ENCODE measurements around the gene ABTB1.
"Not testable (repeated sequence)": the region's sequence is repeated elsewhere in the genome, so short reads cannot be mapped to it uniquely, and the experiment has no call there.

The ABTB1 gene

DNA sequence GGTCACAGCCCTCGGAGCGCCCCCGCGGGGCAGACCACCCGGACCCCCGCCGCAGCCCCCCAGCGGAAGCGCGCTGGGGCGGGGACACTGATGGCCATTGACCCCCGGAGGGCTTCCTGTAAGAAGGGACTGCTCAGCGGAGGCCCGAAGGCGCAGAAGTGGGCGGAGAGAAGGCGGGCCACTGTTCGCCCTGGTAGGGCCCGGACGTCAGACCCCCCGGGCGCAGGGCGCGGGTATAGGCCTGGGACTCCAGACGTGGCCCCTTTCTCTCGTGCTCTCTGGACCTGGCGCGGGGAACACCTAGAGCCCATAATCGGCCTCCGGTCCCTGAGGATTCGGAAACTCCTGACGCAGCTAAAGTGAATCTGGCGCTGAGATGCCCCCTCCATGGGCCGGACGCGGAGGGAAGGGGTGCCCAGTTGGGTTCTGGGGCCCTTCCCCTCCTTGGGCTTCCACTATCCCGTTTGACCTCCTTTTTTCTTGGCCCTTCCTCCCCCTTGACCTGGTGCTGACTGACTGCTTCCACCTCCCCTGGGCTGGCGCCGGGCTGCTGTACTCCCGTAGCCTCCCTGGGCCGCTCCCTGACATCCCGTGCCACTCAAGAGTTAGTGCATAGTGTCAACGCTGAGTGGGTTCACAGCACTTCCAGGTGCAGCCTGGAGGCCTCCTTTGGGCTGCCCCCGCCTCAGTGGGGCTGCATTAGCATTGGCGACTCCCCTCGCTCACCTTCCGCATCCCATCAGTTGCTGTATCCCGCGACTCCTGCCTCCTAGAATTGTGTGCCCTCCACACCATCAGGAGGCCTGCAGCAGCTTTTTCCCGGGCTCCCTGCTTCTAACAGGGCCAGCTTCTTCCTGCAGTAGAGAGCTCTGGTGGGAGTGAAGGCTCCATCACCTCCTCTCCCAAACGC is 694 bp downstream of the ABTB1 start:
- peak; percentile 48 for DNase-seq

- DNase-seq = no peak
These were observed 1.5 kb downstream of the ABTB1 start for GRCh38 chr3:127674101-127674721.

DNA sequence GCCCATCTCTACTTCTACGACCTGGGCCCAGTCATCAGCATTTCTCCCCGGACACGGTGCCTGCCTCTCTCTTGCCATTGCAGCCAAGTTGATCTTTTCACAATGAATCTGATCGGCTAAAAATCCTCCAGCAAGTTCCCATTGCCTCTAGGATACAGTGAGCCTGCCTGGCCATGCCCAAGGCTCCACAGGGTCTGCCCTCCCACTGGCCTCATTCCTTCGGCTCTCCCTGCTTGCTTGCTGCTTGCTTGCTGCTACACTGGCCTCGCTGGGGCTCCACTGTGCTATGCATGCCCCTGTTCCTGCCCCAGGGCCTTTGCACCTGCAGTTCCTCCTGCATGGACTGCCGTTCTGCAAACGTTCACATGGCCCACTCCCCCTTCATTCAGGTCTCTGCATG is 2.0 kb downstream of the ABTB1 start:
- no peak for DNase-seq

GRCh38 chr3:127675651-127676391 is 3.1 kb downstream of the ABTB1 start:
- DNase-seq = no peak

DNA sequence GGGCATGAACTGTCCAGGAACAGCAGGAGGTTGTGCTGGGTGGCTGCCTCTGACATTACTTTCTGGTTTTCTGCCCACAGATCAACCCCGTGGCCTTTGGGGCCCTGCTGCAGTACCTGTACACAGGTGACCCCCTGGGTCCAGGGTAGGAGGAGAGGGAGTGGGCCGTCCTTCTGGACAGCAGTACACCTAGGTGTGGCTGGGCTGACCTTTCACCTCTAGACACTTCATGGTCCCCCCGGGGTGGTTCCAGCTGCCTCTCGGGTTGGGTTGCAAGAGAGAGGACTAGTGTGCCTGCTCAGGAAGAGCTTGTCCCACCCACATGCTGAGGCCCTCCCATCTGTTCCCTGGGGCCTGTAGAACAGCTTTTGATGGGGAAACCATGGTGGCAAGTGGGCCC is 3.7 kb downstream of the ABTB1 start:
- no peak for DNase-seq

DNA sequence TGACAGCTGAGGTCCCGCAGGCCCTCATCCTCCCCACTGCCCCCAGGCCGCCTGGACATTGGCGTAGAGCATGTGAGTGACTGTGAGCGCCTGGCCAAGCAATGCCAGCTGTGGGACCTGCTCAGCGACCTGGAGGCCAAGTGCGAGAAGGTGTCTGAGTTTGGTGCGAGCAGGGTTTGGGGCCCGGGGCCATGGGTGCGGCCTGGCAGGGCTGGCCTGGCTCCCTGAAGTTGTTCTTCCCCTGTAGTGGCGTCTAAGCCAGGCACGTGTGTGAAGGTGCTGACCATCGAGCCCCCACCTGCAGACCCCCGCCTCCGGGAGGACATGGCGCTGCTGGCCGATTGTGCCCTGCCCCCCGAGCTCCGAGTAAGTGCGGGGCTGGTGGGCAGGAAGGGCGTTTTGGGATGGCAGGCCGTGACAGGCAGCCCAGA is 4.2 kb downstream of the ABTB1 start:
- DNase-seq = no peak

DNA sequence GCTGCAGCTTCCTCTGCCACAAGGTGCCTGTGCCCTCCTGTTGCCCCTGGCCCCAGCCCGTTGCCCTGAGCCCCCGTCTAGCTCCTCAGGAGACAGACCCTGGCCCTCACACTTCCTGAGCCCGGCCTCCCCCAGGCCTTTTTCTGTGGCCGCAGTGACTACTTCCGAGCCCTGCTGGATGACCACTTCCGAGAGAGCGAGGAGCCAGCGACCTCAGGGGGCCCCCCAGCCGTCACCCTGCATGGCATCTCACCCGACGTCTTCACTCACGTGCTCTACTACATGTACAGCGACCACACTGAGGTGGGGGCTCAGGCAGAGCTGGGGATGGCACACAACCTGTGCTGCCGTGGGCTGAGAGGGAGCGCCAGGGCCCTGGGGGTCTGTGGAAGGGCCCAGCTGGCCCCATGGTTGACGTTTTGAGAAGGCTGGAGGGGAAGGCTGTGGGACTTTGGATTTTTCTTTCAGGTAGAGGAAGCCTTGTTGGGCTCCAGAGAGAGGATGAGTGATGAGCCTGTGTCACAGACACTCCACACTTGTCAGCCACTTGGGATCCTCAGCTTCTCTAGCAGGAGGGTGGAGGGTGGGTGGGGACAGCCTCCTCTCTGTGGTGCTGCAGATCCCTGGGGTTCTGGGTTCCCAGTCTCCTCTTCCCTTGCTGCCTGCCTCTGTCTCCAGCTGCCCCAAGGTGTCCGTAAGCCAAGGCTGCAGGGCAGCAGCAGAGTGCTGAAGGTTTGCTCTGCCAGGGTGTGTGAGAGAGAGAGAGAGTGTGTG is 5.0 kb downstream of the ABTB1 start:
- DNase-seq = no peak

GRCh38 chr3:127678315-127678599 is 5.5 kb downstream of the ABTB1 start:
- DNase-seq = no peak

DNA sequence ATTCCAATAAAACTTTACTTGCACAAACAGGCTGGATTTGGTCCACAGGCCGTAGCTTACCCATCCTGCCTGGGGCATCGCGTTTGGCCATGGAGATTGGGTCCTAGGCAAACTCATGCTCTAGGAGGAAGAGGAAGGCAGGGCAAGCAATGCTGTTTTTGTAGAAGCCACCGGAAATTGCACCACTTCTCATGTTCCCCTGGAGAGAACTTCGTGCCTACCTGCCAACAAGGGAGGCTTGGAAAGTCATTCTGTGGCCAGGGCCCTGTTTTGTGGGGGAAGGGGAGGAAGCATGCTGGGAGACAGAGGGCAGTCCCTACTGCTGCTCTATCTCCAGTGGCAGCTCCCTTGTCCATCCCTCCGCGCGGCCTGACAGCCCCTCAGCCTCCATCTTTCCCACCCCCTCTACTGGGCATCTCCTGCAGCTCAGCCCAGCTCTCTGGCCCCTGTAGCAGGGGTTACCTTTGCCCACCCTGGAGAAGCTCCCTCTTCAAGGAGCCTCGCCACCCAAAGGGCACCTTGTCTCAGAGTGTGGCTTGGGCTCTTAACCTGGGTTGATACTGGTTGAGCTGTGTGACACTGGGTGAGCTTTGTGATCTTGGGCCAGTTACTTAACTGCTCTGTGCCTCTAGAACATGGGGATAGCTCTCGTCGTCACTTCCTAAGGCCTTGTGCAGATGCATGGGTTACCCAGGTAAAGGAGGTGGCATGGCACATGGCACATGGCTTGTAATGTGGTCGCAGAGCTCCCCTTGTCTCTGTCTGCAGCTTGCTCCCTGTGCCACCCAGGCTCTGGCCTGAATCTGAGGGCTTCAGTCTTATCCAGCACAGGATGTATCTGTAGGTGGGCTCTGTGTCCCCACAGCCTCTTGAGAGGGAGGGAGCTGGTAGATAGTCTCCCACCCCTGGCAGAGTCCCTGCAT is 6.1 kb downstream of the ABTB1 start:
- no peak for DNase-seq

GRCh38 chr3:127679534-127680145 is 6.9 kb downstream of the ABTB1 start:
- DNase-seq = no peak

DNA sequence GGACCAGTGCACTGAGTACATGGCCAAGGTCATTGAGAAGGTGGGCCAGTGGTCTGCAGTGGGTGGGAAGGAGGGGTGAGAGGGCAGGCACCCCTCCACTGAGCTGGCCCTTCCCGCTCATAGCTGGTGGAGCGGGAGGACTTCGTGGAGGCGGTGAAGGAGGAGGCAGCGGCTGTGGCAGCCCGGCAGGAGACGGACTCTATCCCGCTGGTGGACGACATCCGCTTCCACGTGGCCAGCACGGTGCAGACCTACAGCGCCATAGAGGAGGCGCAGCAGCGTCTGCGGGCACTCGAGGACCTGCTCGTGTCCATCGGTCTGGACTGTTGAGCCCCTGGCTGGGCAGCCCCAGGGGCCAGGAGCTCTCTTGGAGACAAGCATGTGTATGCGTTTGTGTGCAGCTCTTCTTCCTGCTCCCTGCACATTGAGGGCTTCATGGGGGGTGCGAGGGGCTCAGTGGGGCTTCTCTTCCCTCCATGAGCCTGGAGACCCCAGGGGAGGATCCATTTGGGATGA is 7.5 kb downstream of the ABTB1 start:
- DNase-seq = no peak

DNA sequence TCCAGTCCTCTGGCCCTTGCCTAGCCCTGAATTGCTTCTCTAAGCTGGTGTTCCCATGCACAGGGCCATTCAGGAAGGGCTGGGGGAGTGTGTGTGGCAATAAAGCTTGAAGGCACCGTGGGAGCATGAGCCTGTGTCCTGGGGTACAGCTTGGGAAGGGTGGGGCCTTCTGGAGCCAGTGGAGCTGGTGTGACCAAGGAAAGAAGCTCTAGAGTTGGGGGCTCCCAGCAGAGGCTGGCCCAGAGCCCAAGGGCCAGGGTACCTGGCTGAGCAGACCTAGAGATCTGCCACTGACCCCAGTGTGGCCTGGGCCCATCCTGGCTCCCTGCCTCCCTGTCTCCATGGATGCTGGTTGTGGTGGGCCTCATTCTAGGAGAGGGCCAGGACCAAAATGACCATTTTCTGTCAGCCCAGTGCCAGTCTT is 8.1 kb downstream of the ABTB1 start:
- no peak for DNase-seq

- not testable (repeated sequence) for DNase-seq
These were observed 9.4 kb downstream of the ABTB1 start for GRCh38 chr3:127682175-127682554.

DNA sequence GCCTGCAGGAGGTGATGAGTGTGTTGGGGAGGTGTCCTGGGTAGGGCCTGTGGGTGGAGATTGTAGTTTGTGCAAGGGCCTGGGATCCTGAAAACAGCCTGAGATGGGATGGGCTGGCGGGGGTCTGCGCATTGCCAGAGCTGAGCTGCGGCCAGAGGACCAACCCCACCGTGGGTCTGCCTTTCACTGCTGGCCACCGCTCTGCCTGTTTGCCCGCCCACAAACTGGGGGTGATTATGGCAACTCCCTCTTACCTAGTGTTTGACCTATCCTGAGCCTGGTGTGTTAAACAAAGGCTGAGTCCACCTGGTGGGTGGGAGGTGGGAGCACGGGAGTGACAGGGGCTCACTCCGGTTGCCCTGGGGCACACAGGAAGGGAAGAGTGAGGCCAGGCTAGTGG is 9.8 kb downstream of the ABTB1 start:
- DNase-seq = no peak

DNA sequence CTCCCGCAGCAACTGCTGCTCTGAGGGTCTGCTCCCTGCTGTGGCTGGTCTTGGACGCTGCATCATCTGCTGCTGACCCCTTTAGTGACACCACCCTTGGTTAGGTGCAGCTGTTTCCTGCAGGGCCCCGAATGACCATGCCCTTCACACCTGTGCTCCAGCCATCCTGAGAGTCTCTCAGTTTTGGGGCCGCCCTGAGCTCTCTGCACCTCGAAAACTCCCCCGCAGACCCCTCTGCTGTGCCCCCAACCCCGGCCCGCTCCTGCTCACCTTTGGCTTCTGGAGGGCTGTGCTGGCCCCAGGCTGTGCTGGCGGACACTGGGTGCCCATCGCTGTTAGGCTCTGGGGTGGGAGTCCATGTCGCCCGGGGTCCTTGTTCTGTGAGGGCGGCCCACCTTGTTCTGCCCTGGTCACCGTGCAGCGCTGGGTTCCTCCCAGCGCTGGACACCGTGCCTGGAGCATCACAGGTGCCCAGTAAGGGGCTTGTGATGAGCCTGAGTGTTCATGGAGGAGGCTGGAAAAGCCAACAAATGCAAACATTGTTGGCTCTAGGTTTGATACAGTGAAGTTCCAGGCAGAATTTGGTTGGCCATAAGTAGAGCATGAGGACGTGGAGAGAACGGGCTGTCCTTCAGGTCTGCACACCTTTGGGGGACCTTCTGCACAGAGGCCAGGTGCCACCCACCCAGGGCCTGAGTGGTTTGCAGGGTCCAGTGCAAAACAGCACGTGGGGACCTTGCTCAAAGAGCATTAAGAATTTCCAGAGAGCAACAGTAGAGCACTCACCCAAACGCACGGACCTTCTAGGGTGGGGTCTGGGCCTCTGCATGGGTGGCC is 12.3 kb downstream of the ABTB1 start:
- no peak for DNase-seq

- no peak for DNase-seq
These were observed 13.2 kb downstream of the ABTB1 start for GRCh38 chr3:127685708-127686511.

DNA sequence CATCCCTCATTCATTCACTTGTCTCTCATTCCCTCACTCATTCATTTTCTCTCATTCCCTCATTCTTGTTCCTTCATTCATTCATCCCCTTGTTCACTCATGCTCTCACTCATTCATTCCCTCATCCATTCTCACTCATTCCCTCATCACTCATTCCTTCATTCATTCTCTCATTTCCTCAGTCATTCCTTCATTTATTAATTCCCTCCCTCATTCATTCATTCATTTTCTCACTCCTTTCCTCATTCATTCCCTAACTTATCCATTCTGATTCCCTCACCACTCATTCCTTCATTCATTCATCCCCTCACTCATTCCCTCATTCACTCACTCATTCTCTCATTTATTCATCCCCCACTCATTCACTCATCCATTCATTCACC is 13.8 kb downstream of the ABTB1 start:
- DNase-seq = no peak

DNA sequence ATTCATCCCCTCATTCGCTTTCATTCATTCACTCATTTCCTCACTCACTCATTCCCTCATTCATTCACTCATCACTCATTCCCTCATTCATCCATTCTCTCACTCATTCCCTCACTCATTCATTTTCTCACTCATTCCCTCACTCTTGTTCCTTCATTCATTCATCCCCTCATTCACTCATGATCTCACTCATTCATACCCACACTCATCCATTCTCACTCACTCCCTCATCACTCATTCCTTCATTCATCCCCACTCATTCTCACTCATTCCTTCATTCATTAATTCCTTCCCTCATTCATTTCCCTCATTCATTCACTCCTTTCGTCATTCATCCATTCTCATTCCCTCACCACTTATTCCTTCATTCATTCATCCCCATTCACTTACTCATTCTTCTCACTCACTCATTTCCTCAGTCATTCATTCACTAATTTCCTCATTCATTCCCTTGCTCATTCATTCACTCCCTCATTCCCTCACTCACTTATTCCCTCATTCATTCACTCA is 14.5 kb downstream of the ABTB1 start:
- DNase-seq = no peak

DNA sequence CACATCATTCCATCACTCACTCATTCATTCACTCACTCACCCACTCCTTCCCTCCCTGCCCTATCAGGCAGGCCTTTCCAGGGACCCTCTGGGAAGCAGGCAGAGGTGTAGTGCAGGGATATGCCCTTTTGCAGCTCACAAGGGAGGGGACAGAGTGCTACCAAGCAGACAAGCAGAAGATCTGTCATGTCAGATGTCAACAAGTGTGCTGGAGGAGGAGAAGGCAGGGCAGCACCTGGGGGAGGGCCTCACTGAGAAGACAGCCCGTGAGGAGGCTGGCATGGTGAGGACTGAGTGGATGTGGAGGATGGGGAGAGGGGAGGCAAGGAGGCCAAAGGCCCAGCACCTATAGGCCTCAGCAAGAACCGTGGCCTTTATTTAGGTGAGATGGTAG is 15.3 kb downstream of the ABTB1 start:
- no peak for DNase-seq
